ENCODE data around the gene FAM110C.
"Not testable (repeated sequence)": the region's sequence is repeated elsewhere in the genome, so short reads cannot be mapped to it uniquely, and the experiment has no call there.

Gene FAM110C

GRCh38 chr2:18402-19271, 27.7 kb downstream of the FAM110C start:
- Histone ChIP-seq H2BK15ac (ENCODE audit: low read depth, poor library complexity, severe bottlenecking) (no peak overlapping the region), H3K79me1 (replicated peaks; ENCODE audit: low read length, poor library complexity, severe bottlenecking) (no peaks in the 10 kb centered on the region), H2AK5ac (ENCODE audit: low read length, severe bottlenecking) (no peak overlapping the region), H3K4me2 (ENCODE audit: low read length, poor library complexity, severe bottlenecking) (no peak overlapping the region), H2BK120ac (ENCODE audit: low read depth, low read length) (no peak overlapping the region), H3K36me3 (ENCODE audit: control insufficient read depth in 1 of 2, insufficient read depth in 2 of 2, low read depth in 1 of 2, low read length in 2 of 2) (no peaks in the 10 kb centered on the region), H3K4ac (ENCODE audit: low read depth in 1 of 2, low read length in 2 of 2) (no peak overlapping the region), H4K8ac (ENCODE audit: low read length) (no peak overlapping the region), H2AFZ (ENCODE audit: low read depth, low read length) (no peak overlapping the region), H3K9me3 (ENCODE audit: control insufficient read depth, low read length) (no peaks in the 10 kb centered on the region), H3K14ac (ENCODE audit: low read length in 2 of 2) (no peak overlapping the region), H4K91ac (ENCODE audit: low read length) (no peak overlapping the region), H3K9ac (ENCODE audit: low read length) (no peak overlapping the region), H3K27ac (ENCODE audit: low read length, poor library complexity, severe bottlenecking) (no peak overlapping the region), H3K27me3 (ENCODE audit: control insufficient read depth in 1 of 2, insufficient read depth in 1 of 2, low read length in 2 of 2) (no peaks in the 10 kb centered on the region), H3K23ac (ENCODE audit: low read length in 2 of 2) (no peak overlapping the region), H3K4me3 (ENCODE audit: insufficient read depth in 1 of 2, low read depth in 1 of 2, low read length in 2 of 2) (no peak overlapping the region), H3K4me1 (ENCODE audit: control insufficient read depth, insufficient read depth, low read depth, low read length) (no peaks in the 10 kb centered on the region), H3K18ac (ENCODE audit: low read depth in 1 of 2, low read length in 2 of 2) (no peak overlapping the region), H2BK12ac (ENCODE audit: low read length in 2 of 2) (no peak overlapping the region), H2BK5ac (ENCODE audit: low read depth, low read length, poor library complexity, severe bottlenecking) (no peak overlapping the region)
- no peak for DNase-seq
- WGBS, result 76% methylated on average over 13 of the region's 14 CpGs

- H3K18ac ChIP-seq (ENCODE audit: low read depth in 1 of 2, low read length in 2 of 2); H3K79me1 ChIP-seq (replicated peaks; ENCODE audit: low read length, poor library complexity, severe bottlenecking); H4K91ac ChIP-seq (ENCODE audit: low read length); H3K23ac ChIP-seq (ENCODE audit: low read length in 2 of 2); H3K9me3 ChIP-seq (ENCODE audit: control insufficient read depth, low read length); H3K4me3 ChIP-seq (ENCODE audit: insufficient read depth in 1 of 2, low read depth in 1 of 2, low read length in 2 of 2); H3K27me3 ChIP-seq (ENCODE audit: control insufficient read depth in 1 of 2, insufficient read depth in 1 of 2, low read length in 2 of 2); H2BK120ac ChIP-seq (ENCODE audit: low read depth, low read length); H3K36me3 ChIP-seq (ENCODE audit: control insufficient read depth in 1 of 2, insufficient read depth in 2 of 2, low read depth in 1 of 2, low read length in 2 of 2); H2BK5ac ChIP-seq (ENCODE audit: low read depth, low read length, poor library complexity, severe bottlenecking); H3K27ac ChIP-seq (ENCODE audit: low read length, poor library complexity, severe bottlenecking); H2BK12ac ChIP-seq (ENCODE audit: low read length in 2 of 2); H2AFZ ChIP-seq (ENCODE audit: low read depth, low read length); H2BK15ac ChIP-seq (ENCODE audit: low read depth, poor library complexity, severe bottlenecking); H4K8ac ChIP-seq (ENCODE audit: low read length); DNase-seq; H3K4me2 ChIP-seq (ENCODE audit: low read length, poor library complexity, severe bottlenecking); H2AK5ac ChIP-seq (ENCODE audit: low read length, severe bottlenecking); H3K14ac ChIP-seq (ENCODE audit: low read length in 2 of 2); H3K9ac ChIP-seq (ENCODE audit: low read length); H3K4me1 ChIP-seq (ENCODE audit: control insufficient read depth, insufficient read depth, low read depth, low read length); H3K4ac ChIP-seq (ENCODE audit: low read depth in 1 of 2, low read length in 2 of 2): not testable (repeated sequence)
- WGBS, result 49% methylated on average over 2 of the region's 2 CpGs
These were observed 30.4 kb downstream of the FAM110C start for GRCh38 chr2:15916-16315.

- no peak overlapping the region for H2AFZ ChIP-seq (ENCODE audit: low read depth, low read length)
- no peak overlapping the region for H2BK12ac ChIP-seq (ENCODE audit: low read length in 2 of 2)
- no peaks in the 10 kb centered on the region for H3K79me1 ChIP-seq (replicated peaks; ENCODE audit: low read length, poor library complexity, severe bottlenecking)
- H4K8ac ChIP-seq (ENCODE audit: low read length), result no peak overlapping the region
- H2AK5ac ChIP-seq (ENCODE audit: low read length, severe bottlenecking), result no peak overlapping the region
- no peak overlapping the region for H3K4me3 ChIP-seq (ENCODE audit: insufficient read depth in 1 of 2, low read depth in 1 of 2, low read length in 2 of 2)
- no peak overlapping the region for H2BK120ac ChIP-seq (ENCODE audit: low read depth, low read length)
- H3K4me1 ChIP-seq (ENCODE audit: control insufficient read depth, insufficient read depth, low read depth, low read length), result no peaks in the 10 kb centered on the region
- no peak overlapping the region for H3K9ac ChIP-seq (ENCODE audit: low read length)
- no peak overlapping the region for H3K23ac ChIP-seq (ENCODE audit: low read length in 2 of 2)
- no peaks in the 10 kb centered on the region for H3K36me3 ChIP-seq (ENCODE audit: control insufficient read depth in 1 of 2, insufficient read depth in 2 of 2, low read depth in 1 of 2, low read length in 2 of 2)
- H3K14ac ChIP-seq (ENCODE audit: low read length in 2 of 2), result no peak overlapping the region
- H3K18ac ChIP-seq (ENCODE audit: low read depth in 1 of 2, low read length in 2 of 2), result no peak overlapping the region
- H3K4ac ChIP-seq (ENCODE audit: low read depth in 1 of 2, low read length in 2 of 2), result no peak overlapping the region
- H3K27me3 ChIP-seq (ENCODE audit: control insufficient read depth in 1 of 2, insufficient read depth in 1 of 2, low read length in 2 of 2), result no peaks in the 10 kb centered on the region
- H2BK15ac ChIP-seq (ENCODE audit: low read depth, poor library complexity, severe bottlenecking), result no peak overlapping the region
- H4K91ac ChIP-seq (ENCODE audit: low read length), result no peak overlapping the region
- peak; percentile 21 for DNase-seq
- H3K27ac ChIP-seq (ENCODE audit: low read length, poor library complexity, severe bottlenecking), result no peak overlapping the region
- H3K4me2 ChIP-seq (ENCODE audit: low read length, poor library complexity, severe bottlenecking), result no peak overlapping the region
- H3K9me3 ChIP-seq (ENCODE audit: control insufficient read depth, low read length), result no peaks in the 10 kb centered on the region
- WGBS, result 92% methylated on average over 54 of the region's 54 CpGs
- H2BK5ac ChIP-seq (ENCODE audit: low read depth, low read length, poor library complexity, severe bottlenecking), result no peak overlapping the region
These were observed 34.9 kb downstream of the FAM110C start for GRCh38 chr2:11248-11941.

- Histone ChIP-seq H3K4me2 (ENCODE audit: low read length, poor library complexity, severe bottlenecking) (no peak overlapping the region), H3K18ac (ENCODE audit: low read depth in 1 of 2, low read length in 2 of 2) (no peak overlapping the region), H3K14ac (ENCODE audit: low read length in 2 of 2) (no peak overlapping the region), H3K23ac (ENCODE audit: low read length in 2 of 2) (no peak overlapping the region), H2AK5ac (ENCODE audit: low read length, severe bottlenecking) (no peak overlapping the region), H3K79me1 (replicated peaks; ENCODE audit: low read length, poor library complexity, severe bottlenecking) (no peaks in the 10 kb centered on the region), H3K4me1 (ENCODE audit: control insufficient read depth, insufficient read depth, low read depth, low read length) (no peaks in the 10 kb centered on the region), H2BK120ac (ENCODE audit: low read depth, low read length) (no peak overlapping the region), H2BK12ac (ENCODE audit: low read length in 2 of 2) (no peak overlapping the region), H3K9ac (ENCODE audit: low read length) (no peak overlapping the region), H3K9me3 (ENCODE audit: control insufficient read depth, low read length) (no peaks in the 10 kb centered on the region), H4K8ac (ENCODE audit: low read length) (no peak overlapping the region), H3K36me3 (ENCODE audit: control insufficient read depth in 1 of 2, insufficient read depth in 2 of 2, low read depth in 1 of 2, low read length in 2 of 2) (no peaks in the 10 kb centered on the region), H2BK5ac (ENCODE audit: low read depth, low read length, poor library complexity, severe bottlenecking) (no peak overlapping the region), H2BK15ac (ENCODE audit: low read depth, poor library complexity, severe bottlenecking) (no peak overlapping the region), H3K27ac (ENCODE audit: low read length, poor library complexity, severe bottlenecking) (no peak overlapping the region), H3K4me3 (ENCODE audit: insufficient read depth in 1 of 2, low read depth in 1 of 2, low read length in 2 of 2) (no peak overlapping the region), H3K27me3 (ENCODE audit: control insufficient read depth in 1 of 2, insufficient read depth in 1 of 2, low read length in 2 of 2) (no peaks in the 10 kb centered on the region), H4K91ac (ENCODE audit: low read length) (no peak overlapping the region), H3K4ac (ENCODE audit: low read depth in 1 of 2, low read length in 2 of 2) (no peak overlapping the region), H2AFZ (ENCODE audit: low read depth, low read length) (no peak overlapping the region)
- WGBS, result 97% methylated on average over 19 of the region's 42 CpGs
- DNase-seq, result peak; percentile 4
These were observed 36.0 kb downstream of the FAM110C start for GRCh38 chr2:10222-10875.
